ENCODE measurements around the gene CALCB.

CALCB gene

DNA sequence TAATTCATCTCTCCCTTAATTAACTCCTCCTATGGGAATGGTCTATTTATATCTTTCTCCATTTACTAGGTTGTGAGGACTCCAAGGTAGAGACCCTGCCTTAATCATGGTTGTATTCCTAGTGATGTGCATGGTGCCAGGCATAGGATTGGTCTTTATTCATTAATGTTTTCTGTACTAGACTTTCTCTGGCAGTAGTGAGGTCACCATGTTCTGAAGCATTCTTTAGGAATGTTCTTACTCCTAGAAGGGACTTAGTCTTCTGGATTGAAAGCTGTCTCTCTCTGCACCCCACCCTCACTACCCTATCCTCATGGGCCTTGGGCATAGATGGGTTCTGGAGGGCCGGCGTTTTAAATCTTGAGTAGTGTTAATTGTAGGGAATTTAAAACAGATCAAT lies 30.8 kb downstream of the CALCB start:
- no peak overlapping the region for H3K4me3 ChIP-seq (ENCODE audit: low read depth, low read length)
- TF ChIP-seq MYC (IDR thresholded peaks at IDR 0.05; ENCODE audit: low read depth, low read length) (no peak), MAX (IDR thresholded peaks at IDR 0.05; ENCODE audit: low read depth, low read length) (no peak), CTCF (IDR thresholded peaks at IDR 0.05; ENCODE audit: low read depth, low read length) (no peak), POLR2A (IDR thresholded peaks at IDR 0.05; ENCODE audit: extremely low read depth, insufficient read length) (no peak)

DNA sequence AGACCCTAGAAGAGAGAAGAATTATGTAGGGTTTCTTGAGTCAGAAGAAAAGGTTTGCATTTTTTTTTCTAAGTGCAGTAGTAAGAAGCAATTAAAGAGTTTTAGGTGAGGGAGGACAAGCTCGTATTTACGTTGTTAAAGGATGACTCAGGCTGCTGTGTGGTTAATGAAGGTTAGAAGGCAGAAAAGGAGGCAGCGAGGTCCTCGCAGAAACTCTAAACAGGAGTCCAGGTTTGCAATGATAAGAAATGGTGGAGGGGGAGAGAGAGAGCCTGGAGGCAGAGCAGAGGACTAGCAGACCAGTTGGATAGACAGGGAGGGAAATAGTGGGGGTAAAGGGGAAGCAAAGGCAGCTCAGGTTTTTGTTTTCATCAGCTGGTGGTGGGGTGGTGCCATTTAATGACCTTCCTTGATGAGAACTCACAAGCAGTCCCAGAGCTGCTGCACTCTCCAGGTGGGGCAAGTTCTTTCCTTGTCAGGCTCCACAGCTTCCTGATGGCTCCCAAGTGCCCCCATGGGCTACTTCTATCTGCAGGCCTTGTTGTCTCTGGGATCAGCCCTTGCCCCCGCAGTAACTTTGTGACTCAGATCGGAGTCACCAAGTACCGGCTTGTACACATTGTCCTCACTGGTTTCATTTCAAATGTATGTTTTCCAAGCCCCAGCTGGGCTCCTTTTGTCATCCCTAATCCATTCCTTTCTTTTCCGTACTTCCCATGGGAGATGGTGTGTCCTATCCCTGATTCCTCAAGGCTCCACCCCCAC lies 33.0 kb downstream of the CALCB start:
- no peak overlapping the region for H3K4me3 ChIP-seq (ENCODE audit: low read depth, low read length)
- no peak for DNase-seq (ENCODE audit: low read depth)
- no peak for TF ChIP-seq POLR2A (IDR thresholded peaks at IDR 0.05; ENCODE audit: extremely low read depth, insufficient read length)
- no peak for TF ChIP-seq MYC (IDR thresholded peaks at IDR 0.05; ENCODE audit: low read depth, low read length)
- no peak for TF ChIP-seq MAX (IDR thresholded peaks at IDR 0.05; ENCODE audit: low read depth, low read length)
- no peak for TF ChIP-seq CTCF (IDR thresholded peaks at IDR 0.05; ENCODE audit: low read depth, low read length)

More for the DNA sequence above, 30.8 kb downstream of the CALCB start:
- DNase-seq (ENCODE audit: low read depth): no peak

- TF ChIP-seq MYC (IDR thresholded peaks at IDR 0.05; ENCODE audit: low read depth, low read length) (no peak), MAX (IDR thresholded peaks at IDR 0.05; ENCODE audit: low read depth, low read length) (no peak), CTCF (IDR thresholded peaks at IDR 0.05; ENCODE audit: low read depth, low read length) (no peak), POLR2A (IDR thresholded peaks at IDR 0.05; ENCODE audit: extremely low read depth, insufficient read length) (no peak)
- H3K4me3 ChIP-seq (ENCODE audit: low read depth, low read length): no peak overlapping the region
- no peak for DNase-seq (ENCODE audit: low read depth)
These were observed 34.5 kb downstream of the CALCB start for GRCh38 chr11:15107730-15108515.

DNA sequence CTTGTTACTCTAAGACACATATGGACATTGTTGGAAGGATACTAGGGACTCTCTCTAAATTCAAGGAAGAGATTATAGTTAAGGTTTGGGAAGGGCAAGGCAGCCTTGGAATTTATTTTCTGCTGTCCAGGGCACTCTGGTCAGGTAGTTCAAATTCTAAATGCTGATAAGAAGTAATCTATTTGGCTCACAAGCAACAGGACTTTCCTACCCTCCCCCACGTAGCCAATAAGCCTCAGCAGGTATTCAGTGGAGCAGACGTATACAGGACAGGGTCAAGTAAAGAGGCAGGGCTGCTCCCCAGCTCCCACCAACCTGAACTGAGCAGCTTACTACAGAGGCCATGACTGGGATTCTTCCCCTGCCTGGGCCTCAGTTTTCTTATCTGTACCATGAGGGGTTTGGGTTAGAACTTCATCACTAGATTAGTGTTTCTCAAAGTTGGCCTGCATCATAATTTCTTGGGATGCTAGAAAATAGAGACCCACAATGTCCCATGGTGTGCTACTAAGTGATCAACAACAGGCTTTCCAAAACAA lies 35.3 kb downstream of the CALCB start:
- H3K4me3 ChIP-seq (ENCODE audit: low read depth, low read length): no peak overlapping the region
- TF ChIP-seq CTCF (IDR thresholded peaks at IDR 0.05; ENCODE audit: low read depth, low read length) (no peak), MAX (IDR thresholded peaks at IDR 0.05; ENCODE audit: low read depth, low read length) (no peak), POLR2A (IDR thresholded peaks at IDR 0.05; ENCODE audit: extremely low read depth, insufficient read length) (no peak), MYC (IDR thresholded peaks at IDR 0.05; ENCODE audit: low read depth, low read length) (no peak)
- no peak for DNase-seq (ENCODE audit: low read depth)

- no peak overlapping the region for H3K4me3 ChIP-seq (ENCODE audit: low read depth, low read length)
- no peak for DNase-seq (ENCODE audit: low read depth)
- TF ChIP-seq MYC (IDR thresholded peaks at IDR 0.05; ENCODE audit: low read depth, low read length) (no peak), POLR2A (IDR thresholded peaks at IDR 0.05; ENCODE audit: extremely low read depth, insufficient read length) (no peak), CTCF (IDR thresholded peaks at IDR 0.05; ENCODE audit: low read depth, low read length) (no peak), MAX (IDR thresholded peaks at IDR 0.05; ENCODE audit: low read depth, low read length) (no peak)
These were observed 36.2 kb downstream of the CALCB start for GRCh38 chr11:15109602-15110001.
